Neural cell (in vitro differentiated cells): ENCODE results near the gene FYB1. TPM values are rescaled to one million over a fixed set of nuclear protein-coding genes. Genes with fewer than 3 reads are reported as not detected.

Experiments used
- H2AFZ ChIP-seq: fragments of 200-600, 300-800 bp; sonication (generic), shearing (Covaris generic); 2 replicates; pipeline ENCODE4 v1.6.0; 2014; ENCODE audit warnings: low read depth, mild to moderate bottlenecking, antibody characterized with exemption, low read length, moderate library complexity
- H3F3A ChIP-seq: fragments of 200-600 bp; shearing (Covaris generic); 2 replicates; pipeline ENCODE4 v1.6.1; 2016; ENCODE audit warnings: mild to moderate bottlenecking, moderate library complexity, mixed read lengths, antibody characterized with exemption, low read length; ENCODE audit not compliant: insufficient read depth, poor library complexity, severe bottlenecking
- H3K27ac ChIP-seq: fragments of 200-600, 300-800 bp; sonication (generic), shearing (Covaris generic); 2 replicates; pipeline ENCODE4 v1.5.1; 2014; ENCODE audit warnings: mild to moderate bottlenecking, low read length, moderate library complexity
- H3K27me3 ChIP-seq: fragments of 300-800, 200-600 bp; sonication (generic), shearing (Covaris generic); 2 replicates; pipeline ENCODE4 v1.6.0; 2014; ENCODE audit warnings: mild to moderate bottlenecking, low read depth, low read length, moderate library complexity; ENCODE audit not compliant: insufficient read depth
- H3K36me3 ChIP-seq: fragments of 300-800, 200-600 bp; sonication (generic), shearing (Covaris generic); 2 replicates; pipeline ENCODE4 v1.5.1; 2014; ENCODE audit warnings: mild to moderate bottlenecking, antibody characterized with exemption, low read length, moderate library complexity; ENCODE audit not compliant: insufficient read depth
- H3K4me2 ChIP-seq: fragments of 300-800, 200-600 bp; sonication (generic), shearing (Covaris generic); 2 replicates; pipeline ENCODE4 v1.6.0; 2014; ENCODE audit warnings: mild to moderate bottlenecking, low read length
- H3K4me3 ChIP-seq: fragments of 300-800, 200-600 bp; sonication (generic), shearing (Covaris generic); 2 replicates; pipeline ENCODE4 v1.5.1; 2014; ENCODE audit warnings: mild to moderate bottlenecking, low read length, moderate library complexity
- H3K79me2 ChIP-seq: fragments of 200-600 bp; shearing (Covaris generic); replicated peaks from 2 replicates; pipeline ENCODE4 v1.6.0; 2014; ENCODE audit warnings: mild to moderate bottlenecking, low read length, moderate library complexity; ENCODE audit not compliant: insufficient read depth
- H3K9ac ChIP-seq: fragments of 300-800, 200-600 bp; sonication (generic), shearing (Covaris generic); 2 replicates; pipeline ENCODE4 v1.6.1; 2016; ENCODE audit warnings: mild to moderate bottlenecking, low read length, mixed read lengths
- H3K9me2 ChIP-seq: fragments of 200-600 bp; shearing (Covaris generic); 2 replicates; pipeline ENCODE4 v1.6.1; 2016; ENCODE audit warnings: mild to moderate bottlenecking, low read length, mixed read lengths; ENCODE audit not compliant: insufficient read depth
- H3K9me3 ChIP-seq: fragments of 200-600, 300-800 bp; sonication (generic), shearing (Covaris generic); 2 replicates; pipeline ENCODE4 v1.6.1; 2016; ENCODE audit warnings: mild to moderate bottlenecking, mixed run types, low read length, moderate library complexity, mixed read lengths
- H4K20me1 ChIP-seq: fragments of 200-600 bp; shearing (Covaris generic); 2 replicates; pipeline ENCODE4 v1.6.1; 2016; ENCODE audit warnings: mild to moderate bottlenecking, mixed run types; ENCODE audit not compliant: insufficient read depth
- CTCF ChIP-seq: fragments of 450-650 bp; IDR thresholded peaks from 2 replicates; pipeline ENCODE4 v1.5.1; 2014; ENCODE audit warnings: antibody characterized with exemption, mild to moderate bottlenecking, moderate library complexity; ENCODE audit not compliant: poor library complexity, severe bottlenecking
- EP300 ChIP-seq: fragments of 450-650 bp; conservative IDR thresholded peaks from 2 replicates; pipeline ENCODE4 v1.6.1; 2014; ENCODE audit warnings: antibody characterized with exemption, mild to moderate bottlenecking, moderate library complexity; ENCODE audit not compliant: poor library complexity, severe bottlenecking
- EZH2 ChIP-seq: fragments of 200-600, 300-800 bp; shearing (Covaris generic), sonication (generic); IDR thresholded peaks from 2 replicates; pipeline ENCODE4 v1.6.1; 2014; ENCODE audit warnings: antibody characterized with exemption, low read length, borderline replicate concordance, mild to moderate bottlenecking; ENCODE audit not compliant: insufficient read depth, poor library complexity, severe bottlenecking
- MXI1 ChIP-seq: fragments of 450-650 bp; conservative IDR thresholded peaks from 2 replicates; pipeline ENCODE4 v1.6.1; 2014; ENCODE audit warnings: antibody characterized with exemption, mild to moderate bottlenecking; ENCODE audit not compliant: poor library complexity, severe bottlenecking
- POLR2AphosphoS5 ChIP-seq: IDR thresholded peaks from 2 replicates; pipeline ENCODE4 v1.6.1; 2012
- RAD21 ChIP-seq: fragments of 450-650 bp; conservative IDR thresholded peaks from 2 replicates; pipeline ENCODE4 v1.6.1; 2014; ENCODE audit warnings: antibody characterized with exemption, mild to moderate bottlenecking, moderate library complexity
- REST ChIP-seq: IDR thresholded peaks from 2 replicates; pipeline ENCODE4 v1.6.1; 2012; ENCODE audit warnings: borderline replicate concordance
- SMC3 ChIP-seq: fragments of 450-650 bp; conservative IDR thresholded peaks from 2 replicates; pipeline ENCODE4 v1.6.1; 2014; ENCODE audit warnings: antibody characterized with exemption, mild to moderate bottlenecking, moderate library complexity; ENCODE audit not compliant: poor library complexity
- TAF1 ChIP-seq: IDR thresholded peaks from 2 replicates; pipeline ENCODE4 v1.6.1; 2012; ENCODE audit warnings: low read depth
- polyA plus RNA-seq: library from polyadenylated mRNA; depleted of rRNA; stranded (reverse); fragments of >200 nt; gene quantifications from 2 replicates; pipeline ENCODE4 v1.2.3, GENCODE V29; 2014

The FYB1 gene
- polyA plus RNA-seq, 1 donor from 2014 or later, result not detected

- Histone ChIP-seq H3K9ac (no peak overlapping the region), H3K4me3 (no peak overlapping the region), H3K79me2 (no peaks in the 10 kb centered on the region), H3K27ac (no peak overlapping the region), H3K9me3 (no peaks in the 10 kb centered on the region), H4K20me1 (no peaks in the 10 kb centered on the region), H2AFZ (no peak overlapping the region), H3F3A (no peaks in the 10 kb centered on the region), H3K9me2 (no peaks in the 10 kb centered on the region), H3K36me3 (no peaks in the 10 kb centered on the region), H3K27me3 (no peaks in the 10 kb centered on the region), H3K4me2 (no peak overlapping the region)
- TF ChIP-seq RAD21 (peak; percentile 85), SMC3 (peak; percentile 85), EP300 (no peak), CTCF (peak; percentile 90)
These were observed 1.7 kb downstream of the FYB1 start for GRCh38 chr5:39217365-39218281.

- no peaks in the 10 kb centered on the region for H3K9me2 ChIP-seq
- H3F3A ChIP-seq, result no peaks in the 10 kb centered on the region
- H3K9me3 ChIP-seq, result no peaks in the 10 kb centered on the region
- no peaks in the 10 kb centered on the region for H3K79me2 ChIP-seq
- TF ChIP-seq EP300, result no peak
- TF ChIP-seq POLR2AphosphoS5, result no peak
- TF ChIP-seq TAF1, result no peak
- TF ChIP-seq REST, result no peak
- TF ChIP-seq EZH2, result no peak
- no peak for TF ChIP-seq CTCF
- no peak for TF ChIP-seq MXI1
- no peak for TF ChIP-seq SMC3
- TF ChIP-seq RAD21, result no peak
- no peak overlapping the region for H3K9ac ChIP-seq
- H3K4me2 ChIP-seq, result no peak overlapping the region
- H3K36me3 ChIP-seq, result no peaks in the 10 kb centered on the region
- H4K20me1 ChIP-seq, result no peaks in the 10 kb centered on the region
- no peaks in the 10 kb centered on the region for H3K27me3 ChIP-seq
- no peak overlapping the region for H2AFZ ChIP-seq
- no peak overlapping the region for H3K4me3 ChIP-seq
- no peak overlapping the region for H3K27ac ChIP-seq
These were observed 2.7 kb downstream of the FYB1 start for GRCh38 chr5:39216631-39217030.
